ENCODE results near the gene LRP1B.
"Not testable (repeated sequence)": the region's sequence is repeated elsewhere in the genome, so short reads cannot be mapped to it uniquely, and the experiment has no call there.

Gene LRP1B

DNA sequence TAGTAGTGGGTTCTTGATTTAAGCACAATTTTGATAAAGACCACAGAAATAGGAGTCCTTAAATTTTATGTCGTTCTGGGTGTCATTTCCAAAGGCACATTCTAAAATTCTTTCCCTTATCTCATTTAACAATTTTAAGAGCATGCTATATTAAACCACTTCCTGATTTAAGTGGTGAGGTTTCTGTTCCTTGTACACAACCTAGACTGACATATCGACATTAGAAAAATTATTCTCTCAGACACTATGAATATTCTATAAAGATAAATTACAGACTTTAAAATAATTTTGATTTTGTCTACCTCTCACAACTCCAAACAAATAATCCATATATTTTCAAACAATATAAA lies 923.8 kb downstream of the LRP1B start:
- no peak for DNase-seq

DNA sequence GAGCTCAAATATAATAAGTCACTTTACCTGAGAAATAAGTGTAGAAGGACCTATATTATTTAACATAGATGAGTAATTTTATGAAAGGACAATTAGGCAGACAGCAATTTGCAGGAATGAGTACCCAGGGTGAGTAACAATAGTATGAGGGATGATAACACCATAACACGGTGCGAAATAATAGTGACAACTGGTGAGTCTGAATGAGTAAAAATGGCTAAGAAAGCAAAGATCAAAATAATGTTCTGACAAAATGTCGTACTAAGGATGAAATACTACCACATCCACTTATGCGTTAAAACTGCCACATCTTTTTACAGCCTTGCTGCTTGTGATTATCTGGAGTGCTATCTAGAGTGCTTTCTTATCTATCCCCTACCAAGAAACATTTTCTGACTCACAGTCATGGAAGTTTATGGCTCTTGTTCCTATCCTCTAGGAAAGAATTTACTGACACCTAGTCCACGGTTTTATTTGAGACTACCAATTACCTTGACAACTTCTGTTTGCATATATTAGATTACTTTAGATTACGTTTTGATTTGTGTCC lies 929.7 kb downstream of the LRP1B start:
- DNase-seq = no peak

DNA sequence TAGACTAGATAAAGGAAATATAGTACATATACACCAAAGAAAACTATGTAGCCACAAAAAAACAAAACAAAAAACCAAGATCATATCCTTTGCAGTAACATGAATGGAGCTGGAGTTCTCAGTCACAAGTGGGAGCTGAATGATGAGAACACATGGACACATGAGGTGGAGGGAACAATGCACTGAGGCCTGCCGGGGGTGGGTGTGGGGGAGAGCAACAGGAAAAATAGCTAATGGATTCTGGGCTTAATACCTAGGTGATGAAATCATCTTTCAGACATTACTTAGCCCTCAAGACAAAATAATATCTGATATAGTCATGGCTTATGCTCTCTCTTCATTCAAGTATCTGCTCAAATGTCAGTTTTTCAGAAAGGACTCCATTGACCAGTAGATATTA lies 930.6 kb downstream of the LRP1B start:
- no peak for DNase-seq

DNA sequence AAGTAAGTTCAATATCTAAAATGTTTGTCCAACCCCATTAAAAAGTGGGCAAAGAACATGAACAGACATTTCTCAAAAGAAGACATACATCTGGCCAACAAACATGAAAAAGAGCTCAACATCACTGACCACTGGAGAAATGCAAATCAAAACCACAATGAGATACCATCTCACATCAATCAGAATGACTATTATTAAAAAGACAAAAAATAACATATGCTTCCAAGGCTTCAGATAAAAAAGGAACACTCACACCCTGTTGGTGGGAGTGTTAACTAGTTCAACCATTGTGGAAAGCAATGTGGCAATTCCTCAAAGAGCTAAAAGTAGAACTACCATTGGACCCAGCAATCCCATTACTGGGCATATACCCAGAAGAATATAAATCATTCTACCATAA lies 931.1 kb downstream of the LRP1B start:
- DNase-seq = no peak

DNA sequence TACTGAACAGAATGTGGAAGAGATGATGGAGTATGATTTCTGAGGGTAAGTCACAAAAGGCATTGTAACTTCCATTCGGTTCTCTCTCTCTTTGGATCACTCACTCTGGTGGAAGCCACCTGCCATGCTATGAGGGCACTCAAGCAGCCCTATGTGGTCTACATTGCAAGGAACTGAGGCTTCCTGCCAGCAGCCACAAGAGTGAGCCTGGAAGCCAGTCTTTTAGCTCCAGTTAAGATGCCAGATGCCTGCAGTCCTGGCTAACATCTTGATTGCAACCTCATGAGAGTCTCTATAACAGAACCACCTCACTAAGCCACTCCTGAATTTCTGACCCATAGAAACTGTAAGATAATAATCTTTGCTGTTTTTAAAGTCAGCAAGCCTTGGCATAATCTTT lies 935.7 kb downstream of the LRP1B start:
- no peak for DNase-seq

DNA sequence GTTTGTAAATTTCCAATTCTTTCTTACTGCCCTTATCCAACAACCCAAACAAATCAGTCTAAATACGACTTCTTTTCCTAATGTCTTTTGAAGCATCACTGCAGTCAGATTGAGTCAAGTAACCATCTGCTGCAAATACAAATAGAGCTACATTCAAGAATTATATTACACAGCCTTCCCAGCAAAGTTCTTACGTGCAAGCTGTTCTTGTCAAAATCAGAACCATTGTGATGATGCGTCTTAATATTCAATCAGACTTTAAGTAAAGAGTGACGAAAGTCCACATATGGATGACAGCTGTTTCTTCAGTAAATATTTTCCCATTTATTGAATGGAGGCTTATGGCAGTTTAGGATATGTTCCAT lies 943.8 kb downstream of the LRP1B start:
- DNase-seq = peak in 1 of 2 experiments; percentile 2

DNA sequence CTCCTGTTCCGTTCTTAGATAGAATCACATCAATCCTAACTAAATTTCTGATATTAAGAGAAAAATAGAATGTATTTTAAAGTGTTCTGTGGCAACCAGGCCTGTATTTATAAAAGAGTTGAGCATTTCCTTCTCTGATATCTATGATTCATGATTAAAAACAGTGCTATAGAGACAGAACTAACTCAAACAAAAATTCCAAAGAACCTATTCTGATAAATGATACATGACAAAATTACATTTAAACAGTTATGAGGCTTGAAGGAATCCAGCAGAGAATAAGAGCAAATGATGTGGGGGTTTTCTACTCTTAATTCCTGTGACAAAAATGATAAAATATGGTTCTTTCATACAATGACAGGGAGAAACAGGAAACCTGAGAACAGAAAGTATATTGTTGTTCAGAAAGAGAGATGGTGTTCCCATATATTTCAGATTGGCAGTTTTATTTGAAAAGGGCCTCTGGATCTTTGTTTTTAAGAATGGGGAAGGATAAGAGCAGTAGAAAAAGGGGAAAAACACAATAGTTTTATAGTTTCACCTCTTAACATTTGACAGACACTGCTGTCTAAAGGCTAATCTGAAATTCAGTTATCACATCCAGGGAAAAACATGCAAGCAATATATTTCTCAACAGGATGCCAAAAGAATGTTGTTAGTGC lies 944.3 kb downstream of the LRP1B start:
- no peak for DNase-seq

DNA sequence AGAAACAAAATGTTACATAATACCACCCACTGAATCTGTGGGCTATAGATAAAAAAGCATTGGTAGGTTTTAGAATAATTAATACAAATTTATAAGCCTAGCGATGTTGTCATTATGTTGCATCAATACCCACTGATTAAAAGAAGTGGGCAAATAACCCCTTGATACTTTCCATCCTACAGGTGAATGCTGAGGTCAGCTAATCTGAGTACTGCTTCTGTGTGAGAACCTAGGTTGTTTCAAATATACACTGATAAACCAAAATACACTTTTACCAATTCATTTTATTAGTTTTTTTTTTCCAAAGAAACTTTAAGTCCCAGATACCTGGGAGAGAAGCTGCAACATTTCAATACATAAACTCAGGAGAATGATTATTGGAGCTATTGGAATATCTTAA lies 948.6 kb downstream of the LRP1B start:
- DNase-seq = no peak

DNA sequence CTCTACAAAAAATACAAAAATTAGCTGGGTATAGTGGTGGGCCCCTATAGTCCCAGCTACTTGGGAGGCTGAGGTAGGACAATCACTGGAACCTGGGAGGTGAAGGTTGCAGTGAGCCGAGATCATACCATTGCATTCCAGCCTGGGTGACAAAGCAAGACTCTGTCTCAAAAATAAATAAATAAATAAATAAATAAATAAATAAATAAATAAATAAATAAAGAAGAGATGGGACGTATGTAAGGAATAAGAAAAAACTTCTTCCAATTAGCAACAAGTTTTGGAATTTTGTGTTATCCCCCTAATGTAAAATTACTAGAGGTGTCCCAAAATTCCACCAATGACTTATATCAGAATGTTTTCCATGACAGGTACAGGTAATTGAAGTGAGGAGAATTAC lies 961.7 kb downstream of the LRP1B start:
- not testable (repeated sequence) for DNase-seq

DNA sequence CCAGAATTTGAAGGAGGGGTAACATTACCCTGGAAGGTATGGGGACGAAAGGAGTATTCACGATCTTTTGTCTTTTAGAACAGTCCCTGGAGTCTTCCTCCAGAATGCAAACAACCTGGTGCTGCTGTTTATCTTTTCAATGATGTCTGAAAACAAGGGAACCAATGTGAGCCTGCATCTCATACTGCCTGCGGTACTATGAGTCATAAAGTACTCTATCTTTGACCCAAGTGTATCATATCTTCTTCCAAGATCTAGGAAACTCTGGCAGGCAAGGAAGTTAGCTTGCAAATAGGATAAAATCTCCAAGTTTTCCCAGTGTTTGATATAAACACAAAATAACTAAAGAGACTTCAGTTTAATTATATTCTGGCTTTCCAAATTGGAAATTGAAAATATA lies 968.5 kb downstream of the LRP1B start:
- no peak for DNase-seq

DNA sequence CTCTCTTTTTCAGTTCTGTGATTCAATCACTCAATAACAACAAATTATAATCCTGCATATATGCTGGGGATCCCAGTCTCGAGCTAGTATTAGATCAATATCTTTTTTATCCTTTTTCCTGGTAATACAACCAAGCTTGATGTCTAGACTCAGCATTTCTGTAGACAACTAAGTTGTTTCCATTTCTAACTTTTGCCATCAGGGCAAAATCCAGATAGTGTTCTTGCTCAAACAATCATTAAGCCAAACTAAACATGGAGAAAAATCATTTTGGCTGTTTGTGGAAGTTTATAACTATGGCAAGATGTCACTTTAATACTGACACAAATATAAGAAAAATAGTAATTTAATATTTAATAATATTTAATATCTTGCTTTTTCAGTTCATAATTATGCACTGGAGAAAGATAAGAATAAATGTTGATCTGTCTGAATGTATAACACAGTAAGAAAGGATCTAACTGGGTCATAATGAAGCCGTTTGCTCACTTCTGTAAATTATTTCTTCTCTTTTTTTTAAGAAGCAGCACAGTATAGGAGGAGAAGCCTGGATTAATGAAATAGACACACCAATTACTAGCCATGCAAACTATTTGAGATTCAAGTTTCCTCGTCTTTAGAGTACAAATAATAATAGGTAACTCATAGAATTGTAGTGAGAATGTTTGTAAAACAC lies 979.1 kb downstream of the LRP1B start:
- DNase-seq = no peak

DNA sequence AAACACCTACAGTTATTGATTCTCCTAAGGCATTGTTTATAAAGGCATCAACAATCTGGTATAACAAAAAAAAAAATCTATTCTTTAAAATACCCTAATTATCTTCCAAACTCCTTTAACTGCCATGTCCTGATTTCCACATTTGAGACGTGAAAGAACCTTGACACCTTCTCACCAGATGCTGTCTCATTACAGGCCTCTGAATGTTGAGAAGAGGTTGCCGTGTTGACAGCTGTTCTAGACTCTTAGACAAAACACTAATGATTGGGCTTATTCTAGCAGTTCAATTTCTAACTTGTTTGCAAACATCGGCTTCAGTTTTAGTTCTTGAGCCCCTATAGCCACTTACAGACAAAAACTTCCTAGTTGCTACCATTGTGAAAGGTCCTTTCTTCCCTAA lies 988.8 kb downstream of the LRP1B start:
- DNase-seq = no peak

DNA sequence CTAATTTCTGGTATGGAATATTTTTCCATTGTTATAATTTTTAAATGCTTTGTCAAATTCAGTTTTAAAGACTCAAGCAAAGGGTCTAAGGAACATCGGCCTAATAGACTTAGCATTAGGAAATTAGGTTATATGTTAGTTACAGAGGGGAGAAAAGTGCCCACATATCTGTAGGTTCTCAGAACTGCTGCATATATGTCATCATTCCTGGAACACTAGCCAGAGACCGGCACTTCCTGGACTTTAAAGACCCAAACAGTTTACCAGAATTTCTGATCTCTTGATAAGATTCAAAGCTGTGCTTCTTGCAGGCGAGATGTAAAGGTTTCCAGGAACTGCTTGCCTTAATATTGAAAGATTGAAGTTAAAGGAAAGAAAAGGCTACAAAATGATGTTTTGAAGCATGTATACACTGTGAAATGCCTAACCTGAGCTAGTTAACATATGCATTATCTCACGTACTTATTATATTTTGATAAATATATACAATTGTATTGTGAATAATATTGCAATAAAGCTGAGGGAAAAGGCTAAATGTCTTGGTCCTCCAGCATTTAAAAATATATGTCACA lies 993.6 kb downstream of the LRP1B start:
- no peak for DNase-seq

DNA sequence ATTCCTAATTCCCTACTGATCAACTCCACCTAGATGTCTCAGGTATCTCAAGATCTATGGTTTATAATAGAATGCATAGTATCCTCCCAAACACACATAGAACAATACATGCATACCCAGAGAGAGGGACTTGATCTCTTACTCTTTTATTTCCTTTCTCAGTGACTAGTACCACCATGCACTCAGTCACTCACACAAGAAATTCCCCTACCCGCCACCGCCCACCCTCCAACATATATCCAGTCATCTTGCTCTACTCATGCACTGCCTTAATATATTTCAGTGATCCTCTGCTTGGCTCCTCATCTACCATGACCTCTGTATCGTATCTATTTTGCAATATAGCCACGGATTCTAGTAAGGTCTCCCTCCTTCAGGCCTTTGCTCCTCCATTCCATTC lies 996.9 kb downstream of the LRP1B start:
- DNase-seq = no peak

DNA sequence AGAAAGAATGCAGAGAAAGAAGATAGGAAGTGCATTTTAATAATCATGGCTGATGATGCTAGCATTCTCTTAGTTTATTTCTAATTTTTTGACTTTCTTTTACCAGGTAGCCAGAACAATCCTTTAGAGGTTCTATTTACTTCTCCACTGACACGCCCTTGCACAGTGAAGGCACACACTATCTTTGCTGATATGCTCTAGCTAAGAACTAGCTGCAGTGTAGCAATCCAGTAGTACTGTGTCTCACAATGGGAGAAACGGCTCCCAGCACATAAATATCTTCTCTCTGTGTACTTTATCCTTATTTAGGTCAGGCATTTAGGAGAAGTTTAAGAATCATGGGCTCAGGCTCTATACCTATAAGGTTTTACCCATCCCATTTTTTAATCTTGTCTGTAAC lies 1005.4 kb downstream of the LRP1B start:
- DNase-seq = no peak

DNA sequence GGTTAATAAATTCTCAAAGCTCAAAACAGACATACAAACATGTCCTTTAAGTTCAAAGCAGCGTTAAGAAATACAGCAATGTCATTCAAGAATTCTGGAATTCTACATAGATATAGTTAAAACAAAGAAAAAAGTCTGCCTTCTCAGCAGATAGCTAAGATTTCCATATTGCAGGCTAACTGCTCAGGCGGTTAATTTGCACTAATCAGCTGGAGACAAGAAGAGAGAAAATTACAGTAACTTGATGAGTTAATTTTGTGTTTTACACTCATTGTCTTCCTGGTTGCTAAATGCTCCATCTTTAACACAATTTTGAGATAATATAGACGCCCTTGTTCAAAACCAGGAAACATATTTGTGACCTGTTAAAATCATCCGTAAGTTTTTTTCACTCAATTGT lies 1012.0 kb downstream of the LRP1B start:
- no peak for DNase-seq

DNA sequence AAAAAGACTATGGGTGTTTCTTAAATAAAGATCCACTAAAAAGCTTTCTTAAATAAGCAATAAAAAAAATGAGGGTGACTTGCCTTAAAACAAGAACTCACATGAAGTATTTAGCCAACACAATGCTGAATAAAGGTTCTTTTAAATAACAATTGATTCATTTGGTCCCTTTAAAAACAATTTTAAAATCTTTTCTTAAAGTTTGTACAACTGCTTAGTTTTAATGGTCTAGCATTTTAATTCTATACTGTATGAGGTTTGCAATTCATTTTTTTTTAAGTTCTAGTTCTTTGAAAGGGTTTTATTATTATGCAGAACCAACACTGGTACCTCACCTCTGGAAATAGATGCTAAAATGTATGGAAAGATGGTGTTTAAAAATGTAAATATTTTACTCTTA lies 1017.5 kb downstream of the LRP1B start:
- no peak for DNase-seq

DNA sequence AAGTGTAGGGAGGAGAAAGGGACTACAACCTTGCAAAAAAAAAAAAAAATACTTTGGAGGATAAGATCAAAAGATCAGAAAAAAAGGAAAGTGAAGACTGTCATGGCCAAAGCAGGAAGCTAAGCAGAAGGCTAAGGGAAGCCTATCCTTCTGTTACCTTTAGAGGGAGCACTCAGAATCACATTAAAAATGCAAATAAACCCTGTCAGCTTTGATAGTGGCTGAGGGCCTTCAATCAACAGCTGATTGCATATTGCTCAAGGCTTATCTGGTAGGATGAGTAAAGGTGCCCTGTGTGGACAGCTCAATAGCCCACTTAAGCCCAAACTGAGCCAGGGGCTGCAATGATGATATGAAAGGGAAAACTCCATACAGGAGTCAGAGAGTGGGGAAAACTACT lies 1021.2 kb downstream of the LRP1B start:
- DNase-seq = no peak

DNA sequence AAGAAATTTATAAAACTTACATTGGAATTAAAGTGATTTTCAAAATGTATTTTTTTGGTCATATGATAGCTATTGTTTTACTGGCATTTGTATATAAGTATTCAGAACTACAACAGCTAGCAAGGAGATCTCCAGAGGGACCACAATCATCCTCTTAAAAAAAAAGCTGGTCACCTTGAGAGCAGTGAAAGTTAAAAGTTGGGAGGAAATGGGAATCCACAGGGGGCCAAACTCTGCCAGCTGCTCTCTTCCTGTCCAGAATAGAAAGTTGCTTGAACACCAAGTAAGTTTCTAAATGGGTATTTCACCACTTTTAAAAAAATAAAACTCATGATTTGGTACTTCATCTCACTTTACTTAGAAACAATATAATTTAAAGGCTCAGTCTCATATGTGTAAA lies 1025.1 kb downstream of the LRP1B start:
- DNase-seq = no peak

DNA sequence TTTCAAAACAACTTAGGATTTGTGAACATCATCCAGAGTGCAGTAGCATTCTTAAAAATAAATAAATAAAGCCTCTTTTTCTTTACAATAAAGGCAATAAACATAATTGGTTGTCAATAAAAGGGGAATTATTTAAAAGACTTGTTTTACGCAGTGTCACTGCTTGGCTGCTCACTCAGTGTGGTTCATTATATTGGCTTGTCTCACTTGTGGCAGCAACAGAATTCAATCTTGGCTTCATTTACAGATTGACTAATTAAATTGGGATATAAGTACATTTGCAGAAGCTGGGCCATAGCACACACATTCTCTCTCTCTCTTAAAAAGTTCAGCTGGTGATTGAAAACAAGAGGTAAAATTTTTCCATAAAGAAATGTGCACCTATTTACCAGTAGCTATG lies 1027.6 kb downstream of the LRP1B start:
- no peak for DNase-seq

DNA sequence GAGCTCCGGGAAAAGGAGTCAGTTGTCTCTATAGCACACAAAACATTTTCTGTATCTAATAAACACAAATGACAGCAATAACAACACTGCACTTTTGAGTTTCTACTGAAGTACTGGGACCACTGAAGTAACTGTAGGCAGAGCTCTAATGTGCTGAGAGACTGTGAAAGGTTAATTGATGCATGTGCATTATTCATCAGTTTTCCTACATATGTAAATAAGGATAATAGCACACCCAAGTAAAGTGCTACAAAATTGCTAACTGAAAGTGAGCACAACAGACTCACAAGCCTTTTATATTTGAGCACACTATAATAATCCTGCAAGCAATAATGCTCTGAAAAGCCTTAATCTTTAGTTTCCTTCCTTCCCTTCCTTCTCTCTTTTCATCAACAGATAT lies 1051.6 kb downstream of the LRP1B start:
- no peak for DNase-seq

DNA sequence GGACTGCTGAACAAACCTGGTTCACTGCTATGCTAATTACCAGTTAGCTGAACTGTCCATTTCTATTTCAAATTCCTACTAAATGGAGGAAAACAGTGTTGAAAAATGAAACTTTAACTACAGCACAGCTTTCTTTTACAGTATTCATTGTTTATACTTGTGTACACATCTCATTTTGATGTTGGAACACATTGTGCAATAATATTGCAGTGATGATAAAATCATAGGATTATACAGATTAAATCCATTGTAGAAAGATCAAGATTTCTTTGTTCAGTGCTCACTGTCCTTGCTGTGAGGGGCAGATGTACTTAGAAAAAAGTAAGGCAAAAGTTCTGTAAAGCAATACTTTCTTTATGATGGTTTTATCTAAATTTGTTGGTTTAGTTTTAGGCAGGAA lies 1055.1 kb downstream of the LRP1B start:
- no peak for DNase-seq

DNA sequence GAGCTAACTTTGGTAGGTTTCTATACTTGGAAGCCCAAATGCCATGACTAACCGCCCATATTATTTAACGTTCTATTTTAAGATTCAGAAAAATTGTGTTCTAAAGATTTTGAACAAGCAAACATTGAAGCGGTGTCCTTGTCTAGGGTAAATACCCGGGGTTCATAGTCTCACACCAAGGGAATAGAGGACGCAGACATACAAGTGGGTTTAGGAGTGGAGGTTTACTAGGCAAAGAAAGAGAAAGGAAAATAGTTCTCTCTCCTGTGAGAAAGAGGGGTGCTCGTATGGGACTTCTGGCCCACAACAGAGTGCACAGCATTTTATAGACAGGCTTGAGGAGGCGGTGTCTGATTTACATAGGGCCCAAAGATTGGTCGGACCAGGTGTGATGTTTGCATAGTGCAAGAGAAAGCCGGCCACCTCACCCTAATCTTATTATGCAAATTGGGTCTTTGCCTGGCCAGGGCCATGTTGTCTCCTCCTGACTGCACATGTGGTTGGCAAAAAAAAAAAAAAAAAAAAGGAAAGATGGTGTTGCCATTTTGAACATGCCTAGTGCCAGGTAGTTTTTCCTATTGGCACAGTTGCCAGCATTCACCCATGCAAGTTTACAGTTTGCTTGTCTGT lies 1062.6 kb downstream of the LRP1B start:
- DNase-seq = no peak

DNA sequence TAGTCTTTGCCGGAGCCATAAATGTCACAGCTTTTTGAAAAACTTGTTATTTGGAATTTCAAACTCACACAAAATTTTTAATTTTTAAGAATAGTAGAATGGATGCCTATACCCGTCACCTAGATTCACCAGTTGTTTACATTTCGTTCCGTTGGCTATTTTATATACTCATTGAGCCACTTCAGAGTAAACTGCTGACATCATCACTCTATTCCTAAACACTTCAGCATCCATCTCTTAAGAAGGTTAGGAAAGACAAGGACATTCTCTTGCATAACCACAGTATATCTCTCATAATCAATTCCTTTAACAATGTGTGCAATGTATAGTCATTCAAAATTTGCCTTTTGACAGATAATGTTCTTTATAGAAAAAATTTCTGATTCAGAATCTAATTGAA lies 1065.8 kb downstream of the LRP1B start:
- DNase-seq = no peak
